NCI-H128 (cell line): ENCODE data around the gene ITGB8.

Source experiments
- DNase-seq: peaks from one replicate; lab custom pipeline; 2025; ENCODE audit not compliant: unreplicated experiment; lab: John Stamatoyannopoulos, UW

The ITGB8 gene

DNA sequence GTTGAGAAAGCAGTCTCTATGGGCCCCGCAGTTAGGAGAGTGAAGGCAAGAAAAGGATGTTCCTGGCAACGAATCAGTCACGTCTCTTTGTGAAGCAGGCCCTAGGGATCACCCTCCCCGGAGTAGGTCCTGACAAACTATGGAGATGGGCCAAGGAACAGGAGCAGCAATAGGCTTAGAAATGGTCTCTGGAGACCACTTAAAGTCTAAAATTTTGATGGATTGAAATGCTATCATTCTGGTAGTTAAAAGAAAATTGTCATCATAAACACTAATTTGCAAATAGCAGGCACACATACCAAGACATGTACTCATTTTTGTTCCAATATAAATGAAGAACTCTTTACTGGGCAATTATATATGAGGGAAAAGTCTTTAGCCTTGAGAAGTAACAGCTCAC, 123.5 kb downstream of the ITGB8 start:
- DNase-seq = no peak

DNA sequence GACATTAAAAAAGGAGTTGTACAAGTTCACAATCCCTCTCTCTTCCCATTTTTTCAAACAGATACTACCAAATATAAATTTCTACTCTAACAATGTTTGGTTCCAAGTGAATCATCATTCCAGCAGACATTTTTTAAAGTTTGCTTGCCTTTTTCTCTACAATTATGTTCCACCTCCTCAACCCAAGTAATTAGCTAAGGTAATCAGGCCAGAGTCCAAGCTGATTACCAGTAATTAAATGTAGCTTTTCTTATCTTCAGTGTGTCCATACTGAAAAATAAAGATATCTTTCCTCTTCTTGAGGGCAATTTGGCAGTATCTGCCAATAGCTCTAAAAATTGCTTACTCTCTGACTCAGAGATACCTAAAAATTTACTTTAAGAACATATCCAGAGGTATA, 126.0 kb downstream of the ITGB8 start:
- no peak for DNase-seq

DNA sequence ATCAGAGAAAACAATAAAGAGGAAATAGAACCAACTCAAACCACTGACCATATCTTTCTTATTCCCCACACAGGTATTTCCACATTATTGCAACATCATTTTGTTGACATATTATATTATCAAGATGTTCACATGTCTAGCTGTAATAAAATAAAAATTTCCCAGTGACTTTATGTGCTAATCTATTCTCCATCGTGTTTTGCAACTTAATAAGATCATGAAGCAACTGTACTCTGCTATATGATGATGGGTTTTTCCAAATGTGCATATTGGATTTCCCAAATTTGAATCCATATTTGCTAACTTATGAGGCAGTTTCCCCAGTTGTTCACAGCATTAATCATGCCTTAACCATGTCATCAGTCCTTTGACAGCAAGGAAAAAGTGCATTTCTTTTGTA, 127.8 kb downstream of the ITGB8 start:
- DNase-seq = no peak

DNA sequence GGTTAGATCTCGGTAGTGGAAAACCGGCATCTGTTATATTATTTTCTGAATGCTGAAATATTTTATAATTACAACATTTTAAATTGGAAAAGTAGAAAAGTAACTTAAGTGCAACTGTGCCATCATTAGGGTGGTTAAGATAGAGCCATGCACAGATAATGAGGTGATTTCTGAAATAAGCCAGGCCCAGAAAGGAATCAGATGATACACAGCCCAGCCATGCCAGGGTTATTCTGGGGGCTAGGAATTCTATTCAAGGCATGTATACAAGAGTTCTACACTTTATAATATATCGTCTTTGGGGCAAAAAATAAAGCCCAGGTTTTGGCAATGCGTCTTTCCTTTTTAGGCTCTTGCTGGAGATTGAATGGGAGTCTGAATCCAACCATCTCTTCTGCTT, 128.7 kb downstream of the ITGB8 start:
- no peak for DNase-seq

DNA sequence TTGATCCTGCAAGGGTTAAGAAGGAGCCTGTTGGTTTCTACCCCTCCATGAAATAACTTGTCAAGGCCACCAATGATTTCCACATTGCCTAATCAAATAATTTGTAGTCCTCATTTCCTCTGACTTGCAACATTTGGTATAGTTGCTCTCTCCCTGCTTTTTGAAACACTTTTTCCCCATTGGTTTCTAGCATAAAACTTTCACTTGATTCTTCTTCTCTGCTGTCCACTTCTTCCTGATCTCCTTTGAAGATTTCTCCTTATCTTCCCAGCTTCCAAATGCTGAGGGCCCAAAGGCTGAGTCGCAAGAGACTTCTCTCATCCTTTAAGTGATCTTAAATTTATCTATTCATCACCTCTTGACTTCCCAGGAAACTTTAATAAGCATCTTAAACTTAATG, 134.2 kb downstream of the ITGB8 start:
- no peak for DNase-seq
